GM18498 (cell line): Measurements from ENCODE around the gene CACNA2D1.

ENCODE experiments used
- ATAC-seq: cut with Tn5 transposase; IDR thresholded peaks from one replicate; pipeline ENCODE4 v1.9.1; 2021; ENCODE audit warnings: mild to moderate bottlenecking, moderate library complexity; ENCODE audit not compliant: unreplicated experiment

Gene CACNA2D1

DNA sequence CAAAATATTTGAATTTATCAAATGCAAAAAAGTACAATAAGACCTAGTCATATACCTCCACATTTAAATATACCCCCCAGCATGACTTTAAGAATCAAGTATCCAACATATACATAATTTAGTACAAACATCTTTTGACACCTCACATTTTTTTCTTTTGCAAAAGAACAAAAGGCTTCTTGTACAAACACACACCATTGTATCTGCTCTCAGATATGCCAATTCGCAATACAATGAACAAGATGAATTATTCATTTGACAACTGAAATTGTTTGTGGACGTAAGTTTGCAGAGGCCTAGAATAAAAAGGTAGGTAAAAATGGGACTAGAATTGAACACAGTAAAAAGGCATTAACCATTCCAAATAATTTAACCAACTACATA lies 154.4 kb downstream of the CACNA2D1 start:
- no peak for ATAC-seq

DNA sequence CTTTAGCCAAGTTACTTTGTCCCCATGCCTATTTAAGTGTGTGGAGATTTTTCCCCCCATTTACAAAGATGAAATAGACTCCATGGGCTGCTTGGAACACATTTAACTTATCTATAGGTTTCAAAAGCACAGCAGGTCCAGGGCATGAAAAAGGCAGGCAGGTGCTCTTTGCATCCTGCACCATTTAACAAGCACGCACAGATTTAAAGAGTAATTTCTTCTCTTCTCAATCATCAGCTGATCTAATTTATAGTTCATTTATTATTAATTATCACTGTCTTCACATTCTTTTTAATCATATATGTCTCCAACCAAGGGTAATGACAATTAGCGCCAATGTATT lies 156.8 kb downstream of the CACNA2D1 start:
- ATAC-seq = no peak

DNA sequence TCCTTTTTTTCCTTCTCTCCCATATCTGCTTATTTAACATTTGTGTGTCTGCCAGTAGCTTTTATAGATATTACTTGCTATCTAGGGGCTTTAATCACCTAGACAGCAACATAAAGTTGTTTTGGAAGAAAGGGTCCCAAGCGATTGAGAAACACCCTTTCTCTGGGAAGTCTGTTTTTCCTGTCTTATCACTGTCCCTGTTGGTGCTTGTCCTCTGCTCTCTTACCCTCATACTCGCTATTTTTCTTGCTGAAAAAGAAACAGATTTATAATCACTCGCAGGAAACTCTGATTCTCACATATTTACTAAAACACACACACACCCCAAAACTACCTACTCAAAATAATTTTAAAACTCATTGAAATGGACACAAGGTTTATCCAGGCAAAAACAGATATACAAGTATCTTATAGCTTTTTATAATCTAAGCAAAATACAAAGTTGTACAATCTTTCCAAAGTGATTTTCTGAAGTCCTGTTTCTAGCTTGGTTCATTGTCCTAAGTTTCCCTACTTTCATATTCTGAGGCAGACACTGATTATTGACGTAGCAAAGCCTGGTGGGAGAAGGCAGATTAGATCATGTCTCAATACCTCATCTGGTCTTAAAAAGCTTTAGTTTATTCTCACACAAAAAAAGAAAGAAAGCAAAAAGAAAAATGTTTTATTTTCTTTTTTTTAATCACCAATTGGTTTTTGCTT lies 157.3 kb downstream of the CACNA2D1 start:
- no peak for ATAC-seq

DNA sequence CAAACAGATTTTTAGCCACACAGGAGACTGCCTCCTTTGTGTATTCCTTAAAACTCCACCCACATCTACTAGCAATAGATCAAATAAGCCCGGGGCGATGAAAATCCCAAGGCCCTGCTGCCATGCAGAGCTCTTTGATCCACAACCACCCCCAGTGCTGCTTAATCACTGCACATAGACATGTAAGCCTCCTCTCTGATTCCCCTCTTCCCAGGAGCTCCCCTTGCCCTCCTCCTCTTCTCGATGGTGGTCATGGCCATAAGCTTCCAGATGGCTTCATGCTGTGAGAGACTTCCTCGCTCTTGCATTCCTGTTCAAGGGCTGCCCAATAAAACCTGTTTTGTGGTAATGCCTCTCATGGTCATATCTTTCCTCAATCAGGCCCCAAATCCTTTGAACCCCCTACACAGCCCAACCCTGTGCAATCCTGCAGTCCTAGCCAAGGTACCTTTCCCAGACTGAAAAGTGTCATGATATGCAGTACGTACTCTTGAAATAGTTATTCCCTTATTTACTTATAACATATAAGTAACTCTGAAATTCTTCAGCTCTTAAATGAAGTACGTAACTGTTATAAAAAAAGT lies 158.5 kb downstream of the CACNA2D1 start:
- no peak for ATAC-seq

DNA sequence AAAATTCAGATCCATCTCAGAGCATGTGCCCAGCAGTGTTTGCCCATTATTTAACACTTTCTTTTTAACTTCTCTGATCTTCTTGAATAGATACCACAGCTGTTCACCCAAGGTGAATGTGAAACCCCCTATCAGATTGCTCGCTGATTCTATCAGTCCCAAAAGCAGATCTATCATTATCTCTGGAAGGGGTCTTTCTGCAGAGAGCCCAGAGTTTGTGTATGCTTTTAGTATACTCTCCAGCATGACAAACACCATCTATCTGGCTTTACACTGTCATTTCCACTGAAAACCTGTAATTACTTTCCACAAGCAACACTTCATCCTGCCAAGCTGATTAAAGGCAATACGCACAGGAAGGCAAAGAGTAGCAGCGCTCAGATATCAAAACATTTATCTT lies 168.2 kb downstream of the CACNA2D1 start:
- ATAC-seq = no peak

DNA sequence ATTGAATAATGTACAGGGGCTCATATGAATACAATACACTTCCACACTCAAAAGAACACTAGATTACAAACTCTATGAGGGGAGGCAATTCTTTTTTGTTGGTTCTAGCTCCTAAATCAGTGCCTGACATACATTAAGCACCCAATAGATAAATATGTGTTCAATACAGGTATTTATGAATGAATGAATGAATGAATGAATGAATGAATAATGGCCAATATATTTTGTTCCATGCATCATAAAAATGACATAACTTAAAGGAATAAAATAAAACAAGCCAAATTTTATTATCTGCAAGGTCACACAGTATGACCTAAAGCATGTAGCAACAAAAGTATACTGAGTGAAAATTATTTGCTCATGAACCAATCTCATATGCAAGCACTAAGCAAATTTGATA lies 168.9 kb downstream of the CACNA2D1 start:
- no peak for ATAC-seq

DNA sequence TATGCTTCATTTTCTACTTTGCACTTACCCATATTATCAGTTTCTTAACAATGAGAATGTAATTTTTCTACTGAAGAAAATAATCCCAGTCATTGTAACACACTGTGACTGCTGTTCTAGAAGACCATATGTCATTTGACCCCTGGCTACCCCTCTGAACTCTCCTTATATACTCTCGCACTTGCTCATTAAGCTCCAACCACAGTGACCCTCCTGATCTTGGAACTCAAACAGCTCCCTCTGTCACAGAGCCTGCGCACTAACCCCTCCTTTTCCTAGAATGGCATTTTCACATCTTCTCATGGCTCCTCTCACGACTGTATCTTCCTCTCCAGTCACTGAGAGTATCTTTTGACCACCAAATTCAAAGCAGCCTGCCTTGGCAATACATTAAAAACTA lies 169.7 kb downstream of the CACNA2D1 start:
- ATAC-seq = no peak

DNA sequence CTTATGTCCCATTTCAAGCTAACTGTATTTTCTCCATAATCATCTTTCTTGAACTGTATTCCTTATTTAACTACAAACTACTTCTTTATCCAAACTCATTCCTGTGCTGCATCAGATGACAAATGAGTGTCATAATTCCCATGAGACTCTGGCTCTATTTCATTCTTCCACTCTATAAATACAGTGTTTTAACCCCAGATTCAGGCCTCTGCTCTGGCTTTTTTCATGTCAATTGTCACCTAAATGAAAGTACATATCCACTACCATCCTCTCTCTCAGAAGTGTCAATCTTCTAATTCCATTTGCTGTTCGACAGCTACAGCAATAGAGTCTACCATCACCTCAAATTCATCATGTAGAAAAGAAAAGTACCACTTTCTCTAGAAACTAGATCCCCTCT lies 172.7 kb downstream of the CACNA2D1 start:
- ATAC-seq = no peak

DNA sequence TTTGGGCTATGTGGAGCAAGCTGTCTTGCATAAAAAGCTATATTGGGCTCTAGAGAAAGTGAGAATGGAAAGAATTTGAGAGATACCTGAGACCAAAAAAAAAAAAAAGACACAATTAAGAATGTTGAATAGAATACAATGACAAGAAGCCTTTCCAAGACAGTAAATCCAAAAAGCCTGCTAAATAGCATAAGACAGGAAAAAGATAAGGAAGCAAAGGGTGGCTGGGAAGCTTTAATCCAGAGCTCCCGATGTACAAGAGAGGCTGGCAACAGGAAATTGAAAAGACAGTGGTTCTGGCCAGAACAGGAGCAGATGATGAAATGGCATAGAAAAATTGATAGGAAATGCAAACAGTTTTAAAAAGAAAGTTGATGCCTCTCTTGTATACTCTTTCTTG lies 174.9 kb downstream of the CACNA2D1 start:
- ATAC-seq = no peak

DNA sequence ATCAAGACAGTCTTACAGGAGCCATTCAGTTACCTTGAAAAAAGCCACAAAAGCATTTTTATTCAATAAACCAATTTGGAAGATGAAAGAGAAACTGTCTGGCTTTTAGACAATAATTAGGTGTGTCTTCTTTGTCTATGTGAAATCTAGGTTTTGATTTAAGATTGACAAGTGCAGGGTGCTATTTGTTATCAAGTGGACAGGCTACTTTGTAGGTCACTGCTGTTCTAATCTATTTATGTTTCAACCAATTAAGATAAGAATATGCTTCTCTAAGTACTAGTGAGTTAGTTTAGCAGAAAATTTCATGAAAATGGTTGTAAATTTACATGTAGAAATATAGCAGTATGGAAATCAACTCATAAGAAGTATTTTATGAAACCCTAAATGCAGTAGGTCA lies 177.5 kb downstream of the CACNA2D1 start:
- no peak for ATAC-seq

DNA sequence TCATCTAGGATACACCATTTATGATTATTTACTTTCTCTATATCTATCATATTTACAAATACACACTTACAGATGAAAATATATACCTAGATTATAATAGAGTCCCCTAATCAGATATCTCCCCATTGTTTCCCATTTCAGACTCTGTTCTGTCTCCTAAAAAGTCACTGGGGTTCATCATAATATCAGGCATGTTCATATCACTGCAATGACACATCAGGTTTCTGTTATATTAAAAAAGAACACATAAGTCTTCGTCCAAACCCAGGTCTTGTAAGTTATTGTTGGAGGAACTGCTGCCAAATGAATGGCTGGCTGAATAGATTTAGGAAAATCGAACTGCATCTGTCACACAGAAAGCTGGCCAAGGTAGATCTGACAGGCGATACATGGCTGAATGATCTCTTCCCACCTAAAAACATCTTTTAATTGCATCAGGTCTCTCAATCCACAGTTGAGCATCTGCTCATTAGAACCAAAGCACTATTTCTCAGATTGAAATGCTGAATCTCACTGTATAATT lies 178.7 kb downstream of the CACNA2D1 start:
- ATAC-seq = no peak

DNA sequence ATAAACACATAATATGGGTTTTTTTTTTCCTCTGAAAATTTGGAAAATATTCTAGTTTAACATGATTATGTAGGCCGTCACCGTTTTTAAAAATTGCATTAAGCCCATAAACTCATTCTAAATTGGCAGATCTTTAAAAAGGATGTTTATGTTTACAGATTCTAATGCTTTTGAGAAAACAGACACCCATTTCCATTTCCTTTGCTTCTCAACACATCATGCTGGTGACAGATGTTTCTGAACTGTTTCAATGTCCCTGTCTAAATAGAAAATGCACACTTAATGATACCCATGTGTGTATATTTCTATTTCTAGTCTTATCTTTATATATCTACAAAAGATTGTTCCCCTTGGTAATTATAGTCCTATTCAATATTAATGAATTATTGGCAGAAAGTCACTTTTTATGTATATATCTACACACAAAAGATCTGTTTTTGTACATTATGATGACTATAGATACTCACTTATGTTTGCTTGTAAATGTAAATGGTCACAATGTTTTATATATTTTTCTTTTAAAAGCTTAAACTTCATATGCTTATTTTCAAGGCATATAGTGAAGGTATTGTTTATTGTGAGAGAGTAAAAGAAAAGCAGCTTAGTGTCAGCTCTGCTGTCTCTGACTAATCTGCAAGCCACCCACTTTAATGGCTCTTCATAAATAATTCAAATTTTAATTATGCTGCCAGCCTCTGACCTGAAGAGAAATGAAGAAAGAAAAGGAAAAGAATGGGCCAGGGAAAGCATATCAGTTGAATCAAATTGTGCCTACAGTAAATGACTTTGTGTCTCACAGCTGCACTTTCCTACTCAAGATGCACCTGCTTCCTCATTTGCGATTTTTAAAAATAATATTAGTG lies 179.4 kb downstream of the CACNA2D1 start:
- no peak for ATAC-seq

DNA sequence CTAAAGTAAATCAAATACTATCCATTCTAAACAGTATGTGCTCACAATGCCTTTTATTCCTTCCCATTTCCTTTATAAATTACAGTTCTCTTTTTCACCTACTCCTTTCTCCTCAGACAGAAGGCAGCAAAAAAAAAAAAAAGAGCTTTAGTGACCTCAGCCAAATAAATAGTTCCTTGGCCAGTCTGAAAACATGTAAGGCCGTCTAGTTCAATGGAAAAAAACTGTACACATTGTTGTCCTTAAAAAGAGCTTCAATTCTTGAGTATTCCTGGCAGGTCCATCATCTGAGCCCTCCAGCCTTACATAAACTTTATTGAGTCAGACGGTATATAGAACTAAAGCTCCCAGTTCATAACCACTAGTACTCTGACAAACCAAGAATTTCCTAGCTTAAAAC lies 185.4 kb downstream of the CACNA2D1 start:
- ATAC-seq = no peak

DNA sequence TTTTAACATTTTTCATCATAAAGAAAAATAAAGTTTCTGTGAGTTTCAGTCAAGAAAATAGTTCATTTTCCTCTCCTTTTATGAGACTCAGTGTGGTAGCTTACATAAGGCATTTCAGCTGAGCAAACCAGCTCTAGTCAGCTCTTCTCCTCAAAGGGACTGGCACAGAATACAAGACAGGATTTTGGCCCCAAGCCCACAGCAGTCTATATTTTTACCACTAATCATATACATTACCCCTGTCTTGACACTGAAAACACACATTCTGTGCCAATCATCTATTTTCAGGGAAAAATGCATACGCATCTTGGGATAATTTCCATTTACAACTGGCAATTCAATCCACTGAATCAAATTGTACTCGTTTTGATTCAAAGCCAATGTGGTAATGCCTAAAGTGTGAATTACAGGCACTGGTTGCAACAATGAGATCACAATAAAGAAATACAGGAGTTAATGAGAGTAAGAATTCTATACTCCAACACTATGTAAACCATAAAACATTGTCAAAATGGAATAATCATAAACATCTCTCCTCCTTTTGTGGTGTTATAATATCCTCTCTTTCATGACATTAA lies 186.4 kb downstream of the CACNA2D1 start:
- ATAC-seq = no peak

DNA sequence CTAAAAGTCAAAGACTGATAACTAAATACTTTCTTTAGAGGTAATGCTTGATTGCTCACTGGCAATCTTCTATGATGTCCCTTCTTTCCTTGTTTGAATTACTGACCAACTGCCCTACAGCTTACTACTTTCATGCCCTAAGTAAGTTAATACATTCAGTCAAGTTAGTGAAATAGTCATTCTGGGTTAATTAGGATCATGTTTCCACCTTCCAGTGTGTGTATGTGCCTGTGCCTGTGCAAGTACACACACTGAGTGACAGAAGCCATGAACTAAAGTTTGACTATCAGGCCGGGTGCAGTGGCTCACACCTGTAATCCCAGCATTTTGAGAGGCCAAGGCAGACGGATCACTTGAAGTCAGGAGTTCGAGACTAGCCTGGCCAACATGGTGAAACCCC lies 187.9 kb downstream of the CACNA2D1 start:
- ATAC-seq = no peak

DNA sequence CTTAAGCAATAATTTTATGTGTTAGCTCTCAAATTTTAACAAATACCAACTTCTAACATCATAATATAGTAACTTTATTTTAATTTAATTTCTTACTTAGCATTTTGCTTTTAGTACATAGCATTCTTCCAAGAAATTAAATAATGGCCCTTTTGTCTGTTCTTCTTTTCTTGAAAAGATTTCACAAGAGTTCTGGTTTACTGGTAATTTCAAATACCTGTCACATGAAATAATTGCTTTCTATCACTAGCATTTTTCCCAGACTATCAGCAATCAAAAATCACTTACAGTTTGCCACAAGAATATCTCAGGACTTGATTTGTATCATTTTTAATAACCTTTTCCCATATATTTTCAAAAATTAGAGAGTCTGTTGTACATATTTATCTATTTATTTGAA lies 193.0 kb downstream of the CACNA2D1 start:
- ATAC-seq = no peak

DNA sequence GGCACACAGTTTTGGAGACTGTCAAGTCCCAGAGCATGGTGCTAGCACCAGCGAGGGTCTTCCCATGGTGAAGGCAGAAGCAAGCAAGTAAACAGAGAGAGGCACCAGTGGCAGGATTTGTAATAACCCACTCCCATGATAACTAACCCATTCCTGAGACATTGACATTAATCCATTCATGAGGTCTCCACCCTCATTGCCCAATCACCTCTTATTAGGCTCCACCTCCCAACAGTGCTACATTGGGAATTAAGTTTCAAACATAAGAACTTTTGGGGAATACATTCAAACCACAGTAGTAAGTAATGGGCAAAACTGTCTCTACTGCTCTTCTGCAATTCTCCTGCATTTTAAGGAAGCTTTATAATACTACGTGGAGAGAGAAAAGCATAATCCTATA lies 193.6 kb downstream of the CACNA2D1 start:
- ATAC-seq = no peak

DNA sequence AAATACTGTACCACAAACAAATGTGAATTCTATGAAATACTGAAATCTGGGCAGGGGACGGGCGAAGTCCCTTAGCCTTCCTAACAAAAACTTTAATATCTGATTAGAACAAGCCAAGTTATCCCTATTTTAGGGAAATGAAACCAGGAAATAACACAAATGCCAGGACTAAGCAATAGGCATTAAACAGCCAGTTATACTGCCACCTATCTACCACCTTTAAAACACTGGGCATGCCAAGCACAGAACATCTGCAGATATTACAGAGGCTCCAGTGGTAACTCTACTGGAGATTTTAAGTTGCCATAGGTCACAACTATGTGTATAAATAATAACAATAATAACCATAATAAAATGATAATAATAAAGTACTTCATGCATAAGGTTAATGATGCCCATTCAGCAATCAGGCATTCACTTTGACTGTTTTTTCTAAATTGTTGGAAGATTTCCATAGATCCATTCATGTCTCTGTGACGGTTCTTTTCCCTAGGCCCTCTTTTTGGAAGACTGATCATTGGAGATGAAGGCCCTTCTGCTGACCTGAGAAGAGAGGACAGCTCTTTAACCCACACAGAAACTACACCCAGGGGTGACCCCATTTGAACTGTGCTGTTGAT lies 195.7 kb downstream of the CACNA2D1 start:
- no peak for ATAC-seq

DNA sequence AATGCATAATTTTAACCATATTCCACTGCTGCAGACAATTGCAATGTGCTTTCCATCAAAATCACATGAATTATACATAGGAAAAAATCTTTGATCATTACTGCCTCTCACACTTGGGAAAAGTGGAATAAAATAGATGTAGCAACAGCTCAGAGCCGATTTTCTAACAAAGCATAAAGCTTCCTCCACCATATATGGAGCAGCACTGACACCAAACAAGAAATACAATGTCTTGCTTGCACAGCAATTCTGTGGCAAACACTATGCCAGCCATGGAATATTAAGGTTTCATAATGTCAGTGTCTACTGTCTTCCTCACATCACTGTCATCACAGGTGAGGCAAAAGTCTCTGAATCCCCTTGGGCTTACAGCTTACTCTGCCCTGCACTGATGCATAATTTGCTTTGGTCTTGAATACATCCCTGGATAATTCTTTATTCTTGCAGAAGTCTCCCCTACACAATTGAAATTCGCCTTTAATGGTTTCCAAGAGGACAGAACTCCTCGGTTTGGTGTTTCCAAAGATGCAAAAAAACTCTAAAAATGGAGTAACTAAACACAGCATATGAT lies 198.5 kb downstream of the CACNA2D1 start:
- no peak for ATAC-seq

DNA sequence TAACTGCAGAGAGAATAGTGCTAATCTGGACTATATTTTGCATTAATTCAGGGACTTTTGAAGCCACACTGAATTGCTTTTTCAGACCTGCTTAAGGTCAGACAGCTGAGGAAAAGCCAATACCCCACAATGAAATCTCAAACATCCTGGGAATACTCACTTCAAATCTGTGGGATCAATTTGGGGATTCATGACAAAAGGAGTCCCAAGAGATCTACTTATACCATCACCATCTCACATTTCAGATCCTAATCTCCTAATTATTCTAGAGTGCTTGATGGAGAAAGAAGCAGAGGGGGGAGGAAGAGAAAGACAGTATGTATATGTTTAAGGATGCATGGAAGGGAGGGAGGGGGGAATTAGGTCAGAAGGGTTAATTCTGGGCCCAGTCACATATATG lies 202.2 kb downstream of the CACNA2D1 start:
- ATAC-seq = no peak

DNA sequence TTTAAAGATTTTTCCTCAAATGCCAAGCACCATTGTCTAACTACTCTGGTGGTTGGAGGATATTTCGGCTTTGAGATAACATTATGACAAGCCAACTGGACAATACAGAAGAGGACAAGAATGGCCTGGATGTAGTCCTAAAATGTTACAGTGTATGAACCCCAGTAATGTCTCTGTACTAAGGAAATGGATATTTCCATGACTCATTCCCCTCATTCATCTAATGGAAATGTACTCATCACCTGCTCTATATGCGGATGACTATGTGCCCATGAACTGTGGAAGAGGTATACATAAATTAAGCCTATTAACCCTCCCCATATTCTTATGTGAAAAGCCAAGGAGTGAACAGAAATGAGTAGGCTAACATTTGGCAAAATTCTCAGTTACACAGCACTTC lies 207.9 kb downstream of the CACNA2D1 start:
- no peak for ATAC-seq
